GM12878 (cell line): ENCODE results near the gene AURKA. TPM values are rescaled to one million over a fixed set of nuclear protein-coding genes. Genes with fewer than 3 reads are reported as not detected.

ENCODE experiments used
- ATAC-seq: fragments of 200-7000 bp; cut with Tn5 transposase; 3 replicates; pipeline ENCODE4 v1.9.1; 2020; ENCODE audit warnings: mild to moderate bottlenecking, moderate library complexity
- BruUV-seq: library from RNA; stranded (reverse); fragments of 400-500 nt; replicated peaks from 2 replicates; lab custom pipeline; 2021; lab: Mats Ljungman, UMichigan
- CTCF ChIA-PET: fragments of 300-600 bp; sonication (Branson Sonifier 250); formaldehyde crosslinking; extraction: SDS; loops from one replicate; lab custom pipeline; 2021; ENCODE audit warnings: inconsistent platforms; lab: Yijun Ruan, JAX
- POLR2A ChIA-PET: fragments of 350-600 bp; formaldehyde crosslinking; extraction: SDS; loops from one replicate; lab custom pipeline; 2021; ENCODE audit warnings: inconsistent platforms; lab: Charles Lee
- RAD21 ChIA-PET: fragments of 300-600 bp; sonication (Branson Sonifier 250); formaldehyde crosslinking; loops from one replicate; lab custom pipeline; 2023; ENCODE audit warnings: antibody characterized with exemption; ENCODE audit not compliant: unreplicated experiment; lab: Charles Lee
- SMC1A ChIA-PET: fragments of 300-600 bp; sonication (Branson Sonifier 250); formaldehyde crosslinking; loops from one replicate; lab custom pipeline; 2023; ENCODE audit not compliant: unreplicated experiment, uncharacterized antibody; lab: Charles Lee
- DNase-seq: peaks from one replicate; pipeline ENCODE4 v3.0.0-alpha.2; 2011; ENCODE audit warnings: low read depth, low spot score
- FAIRE-seq: peaks from 3 replicates; lab custom pipeline; 2011; peaks lifted over from hg19 to GRCh38; lab: Jason Lieb, UNC
- H2AFZ ChIP-seq: 2 replicates; pipeline ENCODE4 v1.6.0; 2011; ENCODE audit warnings: low read depth, low read length, control low read depth; ENCODE audit not compliant: control insufficient read depth
- H3K27ac ChIP-seq: 2 replicates; pipeline ENCODE4 v1.5.1; 2011; ENCODE audit warnings: control low read depth; ENCODE audit not compliant: control insufficient read depth, insufficient read depth
- H3K27me3 ChIP-seq, 2 experiments: replicated peaks in 1 of 2; 2 replicates each; pipeline versions ENCODE4 v1.6.0 to v1.6.1; 2011; ENCODE audit warnings: low read length in 1 of 2; ENCODE audit not compliant: control insufficient read depth in 2 of 2, insufficient read depth in 2 of 2
- H3K36me3 ChIP-seq, 2 experiments: 2 replicates each; pipeline ENCODE4 v1.5.1; 2011; ENCODE audit warnings: low read length in 1 of 2; ENCODE audit not compliant: control insufficient read depth in 2 of 2, insufficient read depth in 2 of 2
- H3K4me1 ChIP-seq: 2 replicates; pipeline ENCODE4 v1.6.1; 2011; ENCODE audit warnings: mild to moderate bottlenecking, low read length, moderate library complexity, mixed read lengths; ENCODE audit not compliant: control insufficient read depth, insufficient read depth
- H3K4me2 ChIP-seq: 2 replicates; pipeline ENCODE4 v1.6.0; 2011; ENCODE audit warnings: control low read depth; ENCODE audit not compliant: control insufficient read depth, insufficient read depth
- H3K4me3 ChIP-seq: fragments of 200-600 bp; sonication (generic); 2 replicates; pipeline ENCODE4 v1.5.1; 2016
- H3K79me2 ChIP-seq: 2 replicates; pipeline ENCODE4 v1.6.0; 2011; ENCODE audit warnings: low read length; ENCODE audit not compliant: control insufficient read depth, insufficient read depth
- H3K9ac ChIP-seq: 2 replicates; pipeline ENCODE4 v1.8.0; 2011; ENCODE audit warnings: low read length, control low read depth, mixed read lengths; ENCODE audit not compliant: control insufficient read depth, insufficient read depth
- H3K9me3 ChIP-seq: replicated peaks from 3 replicates; pipeline ENCODE4 v1.5.1; 2011; ENCODE audit warnings: mild to moderate bottlenecking, low read length; ENCODE audit not compliant: control insufficient read depth, insufficient read depth
- H4K20me1 ChIP-seq: 2 replicates; pipeline ENCODE4 v1.6.0; 2011; ENCODE audit not compliant: control insufficient read depth, insufficient read depth
- CHD4 ChIP-seq: fragments of 200-600 bp; sonication (generic); IDR thresholded peaks from 2 replicates; pipeline ENCODE4 v1.6.1; 2016; ENCODE audit warnings: mild to moderate bottlenecking
- HDAC6 ChIP-seq: fragments of 200-600 bp; sonication (generic); IDR thresholded peaks from one replicate; pipeline ENCODE4 v1.8.0; 2017; ENCODE audit warnings: antibody characterized with exemption; ENCODE audit not compliant: unreplicated experiment
- HDGF ChIP-seq: fragments of 450-650 bp; IDR thresholded peaks from 2 replicates; pipeline ENCODE4 v1.6.1; 2016; ENCODE audit warnings: antibody characterized with exemption
- MTA2 ChIP-seq: fragments of 450-650 bp; IDR thresholded peaks from 2 replicates; pipeline ENCODE4 v1.6.1; 2016; ENCODE audit warnings: low read depth, mild to moderate bottlenecking, moderate library complexity
- MYC ChIP-seq: IDR thresholded peaks from 2 replicates; pipeline ENCODE4 v1.6.1; 2011; ENCODE audit warnings: mild to moderate bottlenecking, low read length, moderate library complexity, inconsistent platforms; ENCODE audit not compliant: insufficient read depth, insufficient replicate concordance, insufficient read length, severe bottlenecking
- SUPT20H ChIP-seq: IDR thresholded peaks from 2 replicates; pipeline ENCODE4 v1.6.1; 2011; ENCODE audit warnings: low read depth, mild to moderate bottlenecking, low read length, moderate library complexity, borderline replicate concordance; ENCODE audit not compliant: control insufficient read depth
- ZNF274 ChIP-seq: IDR thresholded peaks from one replicate; pipeline ENCODE4 v1.8.0; 2011; ENCODE audit not compliant: insufficient read length, insufficient read depth
- WGBS: methylation state at CpG from one replicate; pipeline ENCODE4 v1.1.6; 2016; ENCODE audit warnings: low lambda C conversion rate; ENCODE audit not compliant: insufficient replicate concordance, insufficient coverage; ENCODE audit errors: missing lambda C conversion rate; 5-methylcytosine and 5-hydroxymethylcytosine counted together
- in situ Hi-C: fragments of 300-500 bp; cut with MboI; formaldehyde crosslinking; loops from 9 replicates; pipeline ENCODE4 v1.14.3; 2018; ENCODE audit warnings: mixed read lengths
- intact Hi-C: fragments of 100-400 bp; cut with micrococcal nuclease; formaldehyde crosslinking; loops from one replicate; pipeline ENCODE4 v1.14.2; 2022; ENCODE audit not compliant: unreplicated experiment
- polyA plus RNA-seq, 11 experiments: library from polyadenylated mRNA; depleted of rRNA in 4 of 11; unstranded in 6 of 11; stranded (reverse) in 5 of 11; fragments of >200 nt; fragmentation: Nextera tagmentation in 4 of 11; fragmentation: Illumina TruSeq in 1 of 11; extraction: Ambion mirVana in 4 of 11; extraction: Trizol in 1 of 11; gene quantifications; 1 replicate in 1 of 11; 2 replicates in 10 of 11; pipeline versions ENCODE4 v1.2.1 to v1.2.3, GENCODE V29; 2011 to 2016; ENCODE audit warnings: inconsistent platforms in 2 of 11, missing spikeins in 2 of 11, low read depth in 1 of 11
- total RNA-seq, 4 experiments: library from RNA; depleted of rRNA in 3 of 4; stranded (reverse); fragments of >200 nt in 3 of 4; fragmentation: Illumina TruSeq in 1 of 4; extraction: Trizol in 1 of 4; gene quantifications; 2 replicates each; pipeline versions ENCODE4 v1.2.1 to v1.2.3, GENCODE V29; 2013 to 2021
- TF ChIP-seq, protein P1 (sequence below): IDR thresholded peaks from 2 replicates; pipeline ENCODE4 v1.6.1; 2011; ENCODE audit warnings: mild to moderate bottlenecking, low read depth, low read length, moderate library complexity; ENCODE audit not compliant: insufficient replicate concordance
- TF ChIP-seq, protein P2 (sequence below): IDR thresholded peaks from 2 replicates; pipeline ENCODE4 v1.6.1; 2012; ENCODE audit warnings: mild to moderate bottlenecking, low read depth, low read length

The AURKA gene
- total and polyA plus RNA-seq, 10 of the 15 experiments (the other 5 are each of a cell fraction or from before 2014, with no cell fraction given) = 57.3 to 122 (median 73.4) TPM

DNA sequence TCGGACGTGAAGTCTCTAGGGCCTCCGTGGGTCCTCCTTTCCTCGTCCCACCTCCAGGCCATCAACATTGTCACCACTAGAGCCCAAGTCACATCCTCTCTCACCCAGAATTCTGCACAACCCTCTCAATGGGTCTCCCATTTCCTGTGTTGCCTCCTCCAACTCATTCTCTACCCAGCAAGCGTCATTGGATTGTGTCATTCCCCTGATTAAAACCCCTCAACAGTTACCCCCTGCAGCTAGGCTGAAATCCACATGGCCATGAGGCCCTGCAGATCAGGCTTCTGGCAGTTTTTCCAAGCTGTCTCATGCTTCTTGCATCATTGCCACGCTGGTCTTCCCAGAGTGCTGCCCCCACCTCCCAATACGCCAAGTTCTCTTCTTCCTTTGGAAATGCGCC is 46.1 kb downstream of the AURKA start:
- H3K27ac ChIP-seq = no peak overlapping the region
- SMC1A ChIA-PET = no interaction called here
- H3K9me3 ChIP-seq = no peaks in the 10 kb centered on the region
- in situ Hi-C loops = no loop called here
- ATAC-seq (no peak), FAIRE-seq (no peak), DNase-seq (no peak)
- RAD21 ChIA-PET = no interaction called here
- H3K4me1 ChIP-seq = no peaks in the 10 kb centered on the region
- H3K27me3 ChIP-seq = peaks cover 0 to 10% of the 10 kb centered on the region in 2 experiments; a peak in 2 of 4 replicates
- H4K20me1 ChIP-seq = no peaks in the 10 kb centered on the region
- WGBS = 47% methylated on average over 8 of the region's 8 CpGs
- H3K4me3 ChIP-seq = no peak overlapping the region
- POLR2A ChIA-PET = no interaction called here
- no peak for TF ChIP-seq MTA2
- TF ChIP-seq SUPT20H = no peak
- no peak for TF ChIP-seq MYC
- TF ChIP-seq, protein P1, sequence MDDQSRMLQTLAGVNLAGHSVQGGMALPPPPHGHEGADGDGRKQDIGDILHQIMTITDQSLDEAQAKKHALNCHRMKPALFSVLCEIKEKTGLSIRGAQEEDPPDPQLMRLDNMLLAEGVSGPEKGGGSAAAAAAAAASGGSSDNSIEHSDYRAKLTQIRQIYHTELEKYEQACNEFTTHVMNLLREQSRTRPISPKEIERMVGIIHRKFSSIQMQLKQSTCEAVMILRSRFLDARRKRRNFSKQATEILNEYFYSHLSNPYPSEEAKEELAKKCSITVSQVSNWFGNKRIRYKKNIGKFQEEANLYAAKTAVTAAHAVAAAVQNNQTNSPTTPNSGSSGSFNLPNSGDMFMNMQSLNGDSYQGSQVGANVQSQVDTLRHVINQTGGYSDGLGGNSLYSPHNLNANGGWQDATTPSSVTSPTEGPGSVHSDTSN = no peak
- TF ChIP-seq, protein P2, sequence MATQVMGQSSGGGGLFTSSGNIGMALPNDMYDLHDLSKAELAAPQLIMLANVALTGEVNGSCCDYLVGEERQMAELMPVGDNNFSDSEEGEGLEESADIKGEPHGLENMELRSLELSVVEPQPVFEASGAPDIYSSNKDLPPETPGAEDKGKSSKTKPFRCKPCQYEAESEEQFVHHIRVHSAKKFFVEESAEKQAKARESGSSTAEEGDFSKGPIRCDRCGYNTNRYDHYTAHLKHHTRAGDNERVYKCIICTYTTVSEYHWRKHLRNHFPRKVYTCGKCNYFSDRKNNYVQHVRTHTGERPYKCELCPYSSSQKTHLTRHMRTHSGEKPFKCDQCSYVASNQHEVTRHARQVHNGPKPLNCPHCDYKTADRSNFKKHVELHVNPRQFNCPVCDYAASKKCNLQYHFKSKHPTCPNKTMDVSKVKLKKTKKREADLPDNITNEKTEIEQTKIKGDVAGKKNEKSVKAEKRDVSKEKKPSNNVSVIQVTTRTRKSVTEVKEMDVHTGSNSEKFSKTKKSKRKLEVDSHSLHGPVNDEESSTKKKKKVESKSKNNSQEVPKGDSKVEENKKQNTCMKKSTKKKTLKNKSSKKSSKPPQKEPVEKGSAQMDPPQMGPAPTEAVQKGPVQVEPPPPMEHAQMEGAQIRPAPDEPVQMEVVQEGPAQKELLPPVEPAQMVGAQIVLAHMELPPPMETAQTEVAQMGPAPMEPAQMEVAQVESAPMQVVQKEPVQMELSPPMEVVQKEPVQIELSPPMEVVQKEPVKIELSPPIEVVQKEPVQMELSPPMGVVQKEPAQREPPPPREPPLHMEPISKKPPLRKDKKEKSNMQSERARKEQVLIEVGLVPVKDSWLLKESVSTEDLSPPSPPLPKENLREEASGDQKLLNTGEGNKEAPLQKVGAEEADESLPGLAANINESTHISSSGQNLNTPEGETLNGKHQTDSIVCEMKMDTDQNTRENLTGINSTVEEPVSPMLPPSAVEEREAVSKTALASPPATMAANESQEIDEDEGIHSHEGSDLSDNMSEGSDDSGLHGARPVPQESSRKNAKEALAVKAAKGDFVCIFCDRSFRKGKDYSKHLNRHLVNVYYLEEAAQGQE = no peak
- TF ChIP-seq CHD4 = no peak
- no peak for TF ChIP-seq HDAC6
- TF ChIP-seq ZNF274 = no peak
- no peak for TF ChIP-seq HDGF
- no peak overlapping the region for H2AFZ ChIP-seq
- H3K4me2 ChIP-seq = no peak overlapping the region
- CTCF ChIA-PET = no interaction called here
- no peaks in the 10 kb centered on the region for H3K79me2 ChIP-seq
- no peaks in the 10 kb centered on the region for H3K36me3 ChIP-seq
- intact Hi-C loops = no loop called here
- H3K9ac ChIP-seq = no peak overlapping the region
- BruUV-seq = no TSS peak
